HFFc6 (cell line): Measurements from ENCODE around the gene ASXL2. TPM values are rescaled to one million over a fixed set of nuclear protein-coding genes. Genes with fewer than 3 reads are reported as not detected.

Experiments used
- DNase-seq: peaks from one replicate; pipeline ENCODE4 v3.0.0-alpha.2; 2018
- H3K27ac Mint-ChIP-seq: 2 replicates; pipeline ENCODE4 v1.8.0; 2020; ENCODE audit warnings: mild to moderate bottlenecking, mixed read lengths
- H3K27me3 Mint-ChIP-seq: 2 replicates; pipeline ENCODE4 v1.8.0; 2021; ENCODE audit warnings: mild to moderate bottlenecking, moderate library complexity, mixed read lengths; ENCODE audit not compliant: insufficient read depth
- H3K36me3 Mint-ChIP-seq: 2 replicates; pipeline ENCODE4 v1.8.0; 2021; ENCODE audit warnings: low read depth, mixed read lengths
- H3K4me1 Mint-ChIP-seq: 2 replicates; pipeline ENCODE4 v1.8.0; 2020; ENCODE audit warnings: low read depth, mixed read lengths
- H3K4me3 Mint-ChIP-seq: 2 replicates; pipeline ENCODE4 v1.8.0; 2020; ENCODE audit warnings: mild to moderate bottlenecking, moderate library complexity, mixed read lengths
- H3K9me3 Mint-ChIP-seq: 2 replicates; pipeline ENCODE4 v1.8.0; 2020; ENCODE audit warnings: mild to moderate bottlenecking, mixed read lengths
- total RNA-seq, 6 experiments: library from RNA; stranded (reverse); fragmentation: NEBNext Ultra II Directional; extraction: Animal tissue kit (Norgen Biotek cat#: 25700); gene quantifications; 2 replicates in 1 of 6; 3 replicates in 5 of 6; pipeline ENCODE4 v1.2.3, GENCODE V29; 2021
- TF ChIP-seq, protein P1 (sequence below): fragments of 200-600 bp; sonication (generic); IDR thresholded peaks from 2 replicates; pipeline ENCODE4 v1.5.0; 2021; ENCODE audit warnings: antibody characterized with exemption, mild to moderate bottlenecking

ASXL2 gene
- total RNA-seq, 6 experiments from 2014 or later = 24.6 to 29.6 (median 26.6) TPM

DNA sequence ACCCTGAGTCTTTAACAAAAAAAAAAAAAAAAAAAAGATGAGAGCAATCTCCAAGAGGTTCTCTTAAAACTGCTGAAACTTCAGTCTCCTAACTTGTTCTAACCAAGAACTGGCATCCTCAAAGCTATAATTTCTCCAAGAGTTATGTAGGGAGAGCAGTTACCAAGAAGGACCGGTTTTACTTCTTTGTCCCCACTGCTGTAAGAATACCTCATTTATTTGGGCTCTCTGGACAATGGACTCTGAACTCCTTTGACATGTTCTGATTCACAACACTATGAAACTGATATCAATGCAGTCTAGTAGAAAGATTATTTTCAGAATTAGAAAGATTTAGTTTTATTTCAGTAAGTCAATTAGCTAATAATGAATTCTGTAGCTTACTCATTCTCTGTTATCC is 120.4 kb downstream of the ASXL2 start:
- Mint-ChIP-seq H3K4me3 (no peak overlapping the region), H3K36me3 (peaks cover 16% of the 10 kb centered on the region), H3K27me3 (peaks cover 3% of the 10 kb centered on the region), H3K4me1 (peaks cover 6% of the 10 kb centered on the region; the same call in 1 of the 2 replicates), H3K9me3 (no peaks in the 10 kb centered on the region), H3K27ac (no peak overlapping the region)
- DNase-seq = no peak
- TF ChIP-seq, protein P1, sequence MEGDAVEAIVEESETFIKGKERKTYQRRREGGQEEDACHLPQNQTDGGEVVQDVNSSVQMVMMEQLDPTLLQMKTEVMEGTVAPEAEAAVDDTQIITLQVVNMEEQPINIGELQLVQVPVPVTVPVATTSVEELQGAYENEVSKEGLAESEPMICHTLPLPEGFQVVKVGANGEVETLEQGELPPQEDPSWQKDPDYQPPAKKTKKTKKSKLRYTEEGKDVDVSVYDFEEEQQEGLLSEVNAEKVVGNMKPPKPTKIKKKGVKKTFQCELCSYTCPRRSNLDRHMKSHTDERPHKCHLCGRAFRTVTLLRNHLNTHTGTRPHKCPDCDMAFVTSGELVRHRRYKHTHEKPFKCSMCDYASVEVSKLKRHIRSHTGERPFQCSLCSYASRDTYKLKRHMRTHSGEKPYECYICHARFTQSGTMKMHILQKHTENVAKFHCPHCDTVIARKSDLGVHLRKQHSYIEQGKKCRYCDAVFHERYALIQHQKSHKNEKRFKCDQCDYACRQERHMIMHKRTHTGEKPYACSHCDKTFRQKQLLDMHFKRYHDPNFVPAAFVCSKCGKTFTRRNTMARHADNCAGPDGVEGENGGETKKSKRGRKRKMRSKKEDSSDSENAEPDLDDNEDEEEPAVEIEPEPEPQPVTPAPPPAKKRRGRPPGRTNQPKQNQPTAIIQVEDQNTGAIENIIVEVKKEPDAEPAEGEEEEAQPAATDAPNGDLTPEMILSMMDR = no peak

DNA sequence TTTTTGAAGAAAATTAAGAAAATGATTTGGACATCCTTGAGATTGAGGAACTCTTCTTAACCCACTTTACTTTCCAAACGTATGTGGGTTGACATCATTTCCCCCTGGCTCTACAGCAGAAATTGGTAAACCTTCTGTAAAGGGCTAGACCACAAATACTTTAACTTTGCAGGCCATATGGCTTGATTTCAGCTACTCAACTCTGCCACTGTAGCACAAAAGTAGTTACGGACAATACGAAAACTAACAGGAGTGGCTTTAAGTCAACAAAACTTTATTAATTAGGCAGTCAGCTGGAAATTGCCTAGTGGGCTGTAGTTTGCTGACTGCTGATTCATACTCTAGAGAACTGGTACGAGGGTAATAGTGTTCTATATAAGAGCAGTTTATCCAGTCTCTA is 121.8 kb downstream of the ASXL2 start:
- peaks cover 21% of the 10 kb centered on the region for H3K36me3 Mint-ChIP-seq
- H3K4me3 Mint-ChIP-seq = no peak overlapping the region
- TF ChIP-seq, protein P1 = no peak
- peaks cover 3% of the 10 kb centered on the region for H3K27me3 Mint-ChIP-seq
- H3K9me3 Mint-ChIP-seq = no peaks in the 10 kb centered on the region
- DNase-seq = no peak
- H3K27ac Mint-ChIP-seq = no peak overlapping the region
- peaks cover 6% of the 10 kb centered on the region; the same call in 1 of the 2 replicates for H3K4me1 Mint-ChIP-seq

DNA sequence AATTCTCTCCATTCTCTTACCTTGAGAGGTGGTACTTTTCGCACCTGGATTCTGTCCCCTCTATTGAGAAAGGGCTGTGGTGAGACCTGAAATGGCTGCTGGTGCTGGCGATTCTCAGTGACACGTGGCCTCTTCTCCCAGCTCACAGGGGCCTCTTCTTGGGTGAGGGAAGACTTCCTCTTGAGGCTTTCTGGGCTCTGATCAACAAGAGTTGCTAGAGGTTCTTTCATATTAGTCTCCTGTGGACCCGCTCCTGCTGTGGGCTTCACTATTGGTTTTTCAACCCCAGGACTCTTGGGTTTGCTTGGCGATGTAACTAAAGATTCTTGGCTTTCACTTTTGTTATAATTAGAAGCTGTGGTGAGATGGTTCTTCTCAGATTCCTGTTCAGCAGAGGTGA is 128.6 kb downstream of the ASXL2 start:
- no peak overlapping the region for H3K4me3 Mint-ChIP-seq
- peaks cover 6% of the 10 kb centered on the region; the same call in 1 of the 2 replicates for H3K4me1 Mint-ChIP-seq
- peaks cover 31% of the 10 kb centered on the region for H3K36me3 Mint-ChIP-seq

DNA sequence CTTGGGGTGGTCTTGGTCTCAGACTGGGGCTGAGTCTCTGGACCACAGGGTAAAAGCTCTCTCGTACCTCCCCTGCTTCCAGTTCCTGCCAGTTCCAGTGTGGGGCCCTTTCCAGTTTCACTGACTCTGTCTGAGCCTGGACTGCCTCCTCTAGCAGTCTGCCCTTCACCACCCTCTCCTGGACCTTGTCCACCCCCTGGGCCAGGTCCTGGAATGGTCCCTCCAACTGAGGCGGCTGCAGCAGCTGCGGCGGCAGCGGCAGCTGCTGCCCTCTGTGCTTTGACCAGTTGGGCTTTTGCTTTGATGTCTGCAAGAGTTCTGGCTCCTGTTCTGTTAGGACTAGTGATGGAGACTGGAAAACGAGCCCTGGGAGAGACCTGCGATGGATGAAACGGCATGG is 134.2 kb downstream of the ASXL2 start:
- Mint-ChIP-seq H3K4me1 (peaks cover 10% of the 10 kb centered on the region), H3K4me3 (no peak overlapping the region), H3K27me3 (no peaks in the 10 kb centered on the region), H3K9me3 (no peaks in the 10 kb centered on the region), H3K36me3 (peaks cover 7% of the 10 kb centered on the region), H3K27ac (no peak overlapping the region)
- TF ChIP-seq, protein P1 = no peak
- no peak for DNase-seq

More for the DNA sequence above, 128.6 kb downstream of the ASXL2 start:
- H3K9me3 Mint-ChIP-seq = no peaks in the 10 kb centered on the region
- no peak overlapping the region for H3K27ac Mint-ChIP-seq
- DNase-seq = no peak
- TF ChIP-seq, protein P1 = no peak
- H3K27me3 Mint-ChIP-seq = no peaks in the 10 kb centered on the region

DNA sequence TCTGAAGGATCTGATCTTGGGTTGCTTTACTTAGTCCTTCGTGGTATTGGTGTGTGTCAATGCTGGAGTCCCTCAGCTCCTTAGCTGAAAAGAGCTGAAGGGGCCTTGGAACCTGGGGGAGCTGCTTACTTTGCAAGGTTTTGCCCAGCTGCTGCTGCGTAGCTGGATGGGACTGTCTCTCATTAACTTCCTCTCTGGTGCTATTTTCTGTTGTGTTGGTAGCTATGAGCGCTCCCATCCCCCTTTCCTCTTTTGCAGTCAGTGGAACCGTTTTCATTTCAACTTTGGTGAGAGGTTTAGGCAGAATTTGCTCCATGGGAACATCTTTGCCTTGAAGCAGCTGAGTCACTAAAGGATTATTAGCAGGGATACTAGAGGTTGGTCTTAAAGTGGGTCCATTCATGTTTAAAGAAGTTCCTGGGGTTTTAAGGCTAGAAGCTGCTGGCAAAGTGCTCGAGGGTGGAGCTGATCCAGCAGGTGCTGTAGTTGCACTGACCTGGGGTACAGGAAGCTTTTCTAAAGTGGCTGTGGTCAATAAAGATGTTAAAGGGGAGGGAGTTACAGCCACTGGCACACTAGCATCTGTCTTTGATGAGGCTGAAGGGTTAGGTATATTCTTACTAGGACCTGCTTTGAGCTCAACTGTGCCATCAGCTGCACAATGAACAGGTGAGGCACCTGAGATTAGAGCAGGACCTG is 135.0 kb downstream of the ASXL2 start:
- Mint-ChIP-seq H3K4me3 (no peak overlapping the region), H3K9me3 (no peaks in the 10 kb centered on the region), H3K27me3 (no peaks in the 10 kb centered on the region), H3K36me3 (peaks cover 5% of the 10 kb centered on the region), H3K4me1 (peaks cover 10% of the 10 kb centered on the region), H3K27ac (no peak overlapping the region)
- no peak for DNase-seq
- TF ChIP-seq, protein P1 = no peak
